Skeletal muscle cell (primary cell): Measurements from ENCODE around the gene IRF8.
"Not testable (repeated sequence)": the region's sequence is repeated elsewhere in the genome, so short reads cannot be mapped to it uniquely, and the experiment has no call there.

Source experiments
- DNase-seq: peaks from one replicate; pipeline ENCODE4 v3.0.0-alpha.2; 2010; ENCODE audit warnings: low read depth
- H3K4me3 ChIP-seq: 2 replicates; pipeline ENCODE4 v1.5.1; 2011; ENCODE audit warnings: low read depth, mild to moderate bottlenecking, control low read depth, low read length, moderate library complexity

Gene IRF8

DNA sequence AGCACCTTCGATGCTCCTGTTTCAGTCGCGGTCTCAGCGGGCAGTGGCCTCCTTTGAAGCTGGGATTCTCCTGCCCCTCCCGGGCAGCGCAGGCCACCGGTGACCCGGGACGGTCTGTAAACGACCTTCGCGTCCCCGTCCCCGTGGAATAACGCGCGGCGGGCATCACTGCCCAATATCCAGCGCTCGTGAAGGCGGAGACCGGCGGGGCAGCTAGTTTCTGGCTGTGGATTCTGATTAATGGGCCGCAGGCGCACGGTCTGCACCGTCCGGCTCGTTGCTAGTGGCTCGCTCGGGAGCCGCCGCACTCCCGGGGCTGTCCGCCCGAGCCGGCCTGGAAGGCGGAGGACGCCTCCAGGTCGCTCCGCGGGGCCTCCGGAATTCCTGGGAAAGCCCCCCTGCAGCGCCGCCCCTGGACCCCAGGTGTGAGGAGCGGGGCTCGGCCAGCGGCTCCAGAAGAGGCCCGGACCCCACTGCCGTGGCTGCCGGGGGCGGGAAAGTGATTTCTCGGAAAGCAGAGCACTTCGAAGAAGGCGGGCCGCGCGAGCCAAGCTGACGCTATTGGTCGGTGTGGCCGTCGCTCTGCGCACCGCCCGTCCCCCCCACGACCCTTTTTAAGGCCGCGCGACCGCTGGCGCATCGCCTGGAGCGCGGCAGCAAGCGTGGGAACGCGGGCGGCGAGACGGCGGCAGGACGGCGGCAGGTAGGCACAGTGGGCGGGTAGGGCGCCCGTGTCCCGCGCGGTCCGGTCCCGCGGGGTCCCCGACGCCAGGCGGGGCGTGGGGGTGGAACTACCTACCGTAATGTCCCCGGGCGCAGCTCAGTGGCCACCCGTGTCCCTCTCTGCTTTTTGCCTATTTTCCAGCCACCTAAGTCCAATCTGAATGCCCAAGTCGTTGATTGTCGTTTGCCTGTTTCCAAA, at the start of gene IRF8:
TSS of gene IRF8 (plus strand) at position 642 of the 922 bp plus-strand sequence. CDS start 3,854 bp downstream, outside the sequence.
- peak within 1 kb of the TSS; percentile 37 for H3K4me3 ChIP-seq
- no peak for DNase-seq

DNA sequence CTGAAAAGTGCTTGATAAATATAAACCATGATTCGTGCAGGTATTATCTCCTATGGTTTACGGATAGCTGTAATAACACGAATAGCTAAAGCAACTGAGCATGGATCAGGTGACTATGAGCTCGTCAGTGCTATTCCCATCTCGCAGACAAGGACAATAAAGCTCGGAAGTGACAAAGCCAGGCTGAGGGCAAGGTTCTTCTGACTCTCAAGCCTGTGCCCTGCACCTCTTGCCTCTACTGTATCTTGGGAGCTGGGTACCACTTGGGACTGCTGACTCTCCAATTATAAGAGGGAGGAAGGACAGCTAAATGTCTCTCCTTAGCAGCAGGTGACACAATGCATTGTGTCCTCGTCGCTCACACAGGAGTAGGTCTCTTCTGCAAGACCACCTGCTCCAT, 49.6 kb upstream of the IRF8 start:
- no peak for DNase-seq
- no peak overlapping the region for H3K4me3 ChIP-seq

- DNase-seq = no peak
- H3K4me3 ChIP-seq = no peak overlapping the region
Measured at GRCh38 chr16:85850344-85850880, 48.5 kb upstream of the IRF8 start.

- no peak overlapping the region for H3K4me3 ChIP-seq
- DNase-seq = no peak
Measured at GRCh38 chr16:85851034-85851785, 47.8 kb upstream of the IRF8 start.

DNA sequence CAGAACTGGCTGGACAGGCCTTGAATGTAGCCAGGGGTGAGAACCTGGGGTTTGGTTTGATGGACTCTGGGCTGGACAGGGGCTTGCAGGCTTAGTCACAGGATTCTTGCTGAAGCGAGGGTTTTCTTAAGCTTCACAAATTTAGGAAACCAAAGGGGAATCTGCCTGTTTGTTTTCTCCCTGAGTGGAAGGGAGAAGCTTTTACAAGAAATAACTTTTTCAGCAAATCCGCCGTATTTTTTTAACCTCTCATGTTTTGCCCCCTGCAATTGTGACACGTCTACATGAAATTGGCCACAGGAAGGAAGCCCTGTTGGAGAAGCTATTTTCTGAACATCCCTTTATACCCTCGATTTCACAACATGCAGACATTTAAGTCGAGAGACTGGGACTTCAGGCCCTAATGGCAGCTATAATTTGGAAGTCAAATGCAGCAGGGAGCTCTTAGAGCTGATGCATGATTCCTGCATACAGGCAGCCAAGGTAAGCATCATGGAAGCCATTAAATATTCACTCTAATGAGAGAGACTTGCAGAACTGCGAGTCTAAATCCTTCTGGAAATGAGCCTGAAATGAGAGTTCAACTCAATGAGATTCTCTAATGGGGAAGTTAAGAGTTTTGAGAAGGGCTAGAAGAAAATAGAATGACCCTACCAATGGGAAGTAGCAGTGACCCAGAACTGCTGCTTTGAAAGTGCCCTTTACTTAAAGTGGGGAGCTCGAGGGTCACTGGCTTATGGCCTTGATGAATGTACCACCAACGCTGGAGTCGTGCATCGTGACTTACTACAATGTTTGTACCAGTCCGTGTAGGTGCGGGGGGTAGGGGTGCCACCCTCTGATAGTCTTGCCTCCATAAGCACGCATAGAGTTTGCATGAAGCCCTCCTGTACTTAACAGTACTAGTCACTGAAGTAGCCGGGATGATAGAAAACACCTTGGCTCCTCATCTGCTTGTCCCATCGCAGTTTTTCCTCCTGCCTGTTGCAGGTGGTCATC, 45.1 kb upstream of the IRF8 start:
- no peak for DNase-seq
- H3K4me3 ChIP-seq = no peak overlapping the region

DNA sequence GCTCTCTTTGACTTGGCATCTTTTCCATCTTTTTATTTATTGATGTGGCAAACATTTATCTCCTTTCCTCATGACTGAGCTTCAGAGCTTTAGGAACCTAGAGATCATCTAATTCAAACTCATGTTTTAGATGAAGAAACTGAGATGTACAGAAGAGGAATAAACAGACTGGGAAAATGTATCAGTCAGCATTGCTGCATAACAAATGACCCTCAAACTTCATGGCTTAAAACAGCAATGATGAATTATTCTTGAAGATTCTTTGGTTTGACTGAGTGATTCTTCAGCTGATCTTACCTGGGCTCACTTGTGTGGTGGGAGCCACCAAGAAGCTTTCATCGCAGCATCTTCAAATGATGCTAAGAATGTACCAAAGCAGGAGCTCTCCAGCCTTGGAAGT, 44.0 kb upstream of the IRF8 start:
- DNase-seq = no peak
- no peak overlapping the region for H3K4me3 ChIP-seq

GRCh38 chr16:85856079-85856478, 42.9 kb upstream of the IRF8 start:
- no peak for DNase-seq

DNA sequence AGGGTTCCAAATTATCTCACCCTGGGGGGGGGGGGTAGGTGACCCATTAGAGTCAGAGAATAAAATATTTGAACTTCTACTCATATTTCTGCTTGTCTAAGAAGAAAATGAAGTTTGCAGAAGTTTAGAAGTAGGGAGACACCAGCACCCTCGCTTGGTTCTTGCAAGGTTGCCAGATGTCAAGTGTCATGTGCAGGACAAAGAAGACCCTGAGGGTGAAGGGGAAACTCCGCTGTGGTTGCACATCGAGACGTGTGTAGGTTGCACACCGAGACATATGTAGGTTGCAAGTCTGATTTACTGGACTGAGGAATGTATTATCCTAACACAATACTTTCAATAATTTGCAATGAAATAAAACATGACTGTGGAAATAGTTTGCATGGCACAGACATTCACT, 42.4 kb upstream of the IRF8 start:
- H3K4me3 ChIP-seq = no peak overlapping the region
- DNase-seq = no peak

More at GRCh38 chr16:85856079-85856478, 42.9 kb upstream of the IRF8 start:
- no peak overlapping the region for H3K4me3 ChIP-seq

DNA sequence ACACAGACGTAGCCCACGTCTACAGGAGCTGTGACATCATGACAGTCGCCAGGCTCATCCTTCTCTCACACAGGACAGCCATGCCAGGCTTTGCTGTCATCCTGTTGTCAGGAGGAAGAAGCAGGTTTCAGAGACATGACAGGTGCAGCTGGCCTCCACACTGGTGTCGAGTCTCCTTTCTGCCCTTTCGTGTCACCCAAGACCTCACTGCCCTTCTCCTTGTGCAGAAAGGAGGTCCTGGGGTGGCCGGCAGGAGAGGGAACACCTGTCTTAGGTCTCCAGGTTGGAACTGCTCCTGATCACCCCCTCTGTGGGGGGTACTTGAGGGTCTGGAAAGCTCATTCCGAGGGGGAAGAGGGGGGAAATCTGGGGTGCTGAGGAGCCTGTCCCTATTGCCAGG, 41.6 kb upstream of the IRF8 start:
- no peak overlapping the region for H3K4me3 ChIP-seq
- no peak for DNase-seq

DNA sequence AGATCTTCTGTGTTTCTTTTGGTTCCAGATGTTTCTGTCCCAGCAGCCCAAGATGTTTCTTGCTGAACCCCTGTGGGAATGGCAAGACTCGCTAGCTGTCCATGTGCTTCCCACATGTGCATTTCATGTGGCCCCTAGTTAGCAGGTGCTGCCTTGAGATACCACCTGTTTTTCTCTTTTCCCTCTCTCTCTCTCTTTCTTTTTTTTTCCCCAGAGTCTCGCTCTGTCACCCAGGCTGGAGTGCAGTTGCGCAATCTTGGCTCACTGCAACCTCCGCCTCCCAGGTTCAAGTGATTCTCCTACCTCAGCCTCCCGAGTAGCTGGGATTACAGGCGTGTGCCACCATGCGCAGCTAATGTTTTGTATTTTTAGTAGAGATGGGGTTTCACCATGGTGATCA, 40.4 kb upstream of the IRF8 start:
- not testable (repeated sequence) for DNase-seq, H3K4me3 ChIP-seq

DNA sequence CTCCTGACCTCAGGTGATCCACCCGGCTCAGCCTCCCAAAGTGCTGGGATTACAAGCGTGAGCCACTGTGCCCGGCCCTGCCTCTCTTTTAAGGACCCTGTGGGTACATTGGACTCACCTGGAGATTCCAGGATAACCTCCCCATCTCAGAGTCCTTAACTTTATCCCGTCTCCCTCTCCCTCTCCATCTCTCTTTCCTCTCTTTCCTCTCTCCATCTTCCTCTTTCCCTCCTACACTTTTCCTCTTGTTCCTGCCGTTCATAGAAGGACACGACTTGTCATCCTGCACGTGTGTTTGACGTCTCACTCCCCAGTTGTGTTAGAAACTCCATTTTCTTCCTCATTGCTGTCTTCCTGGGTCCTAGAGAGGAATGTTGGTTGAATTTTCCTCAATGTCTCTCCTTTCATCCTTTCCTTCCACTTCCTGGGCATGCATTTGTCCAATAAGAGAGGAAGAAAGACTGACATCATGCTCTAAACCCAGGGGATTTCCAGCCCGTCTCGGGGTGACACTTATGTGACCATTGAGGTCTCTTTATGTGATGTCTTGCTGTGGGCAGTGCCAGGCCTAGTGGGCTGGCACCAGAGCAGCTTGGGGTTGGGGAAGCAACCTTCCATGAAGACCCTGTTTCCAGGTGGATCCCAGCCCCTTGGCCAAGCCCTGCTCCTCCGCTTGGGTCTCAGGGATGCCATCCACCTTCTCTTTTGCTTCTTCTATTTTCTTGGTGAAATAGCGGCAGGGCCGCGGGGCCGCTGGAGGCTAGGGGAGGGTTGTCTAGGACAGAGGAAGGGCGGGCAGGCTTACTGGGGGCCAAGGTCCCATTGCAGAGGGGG, 39.8 kb upstream of the IRF8 start:
- DNase-seq = no peak
- no peak overlapping the region for H3K4me3 ChIP-seq

- H3K4me3 ChIP-seq = no peak overlapping the region
- DNase-seq = no peak
Measured at GRCh38 chr16:85859818-85860125, 39.2 kb upstream of the IRF8 start.

GRCh38 chr16:85860413-85861094, 38.4 kb upstream of the IRF8 start:
- no peak overlapping the region for H3K4me3 ChIP-seq
- no peak for DNase-seq

GRCh38 chr16:85861095-85861825, 37.7 kb upstream of the IRF8 start:
- DNase-seq = no peak
- no peak overlapping the region for H3K4me3 ChIP-seq

GRCh38 chr16:85862476-85863383, 36.2 kb upstream of the IRF8 start:
- H3K4me3 ChIP-seq = no peak overlapping the region
- DNase-seq = no peak

DNA sequence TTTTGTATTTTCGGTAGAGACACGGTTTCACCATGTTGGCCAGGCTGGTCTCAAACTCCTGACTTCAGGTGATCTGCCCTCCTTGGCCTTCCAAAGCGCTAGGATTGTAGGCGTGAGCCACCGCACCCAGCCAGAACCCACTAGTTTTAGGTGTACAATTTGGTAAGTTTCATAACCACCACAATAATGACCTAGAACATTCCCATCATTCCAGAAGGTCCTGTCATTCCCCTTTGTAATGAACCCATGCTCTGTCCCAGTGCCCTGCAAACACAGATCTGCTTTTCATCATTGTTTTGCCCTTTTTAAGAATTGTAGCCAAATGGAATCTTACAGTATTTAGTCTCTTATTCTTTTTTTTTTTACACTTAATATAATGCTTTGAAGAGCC, 35.6 kb upstream of the IRF8 start:
- no peak for DNase-seq
- H3K4me3 ChIP-seq = no peak overlapping the region
